GM23338 (cell line): ENCODE results near the gene MYO1G. TPM values are rescaled to one million over a fixed set of nuclear protein-coding genes. Genes with fewer than 3 reads are reported as not detected.

Source experiments
- ATAC-seq: fragments of 200-7000 bp; cut with Tn5 transposase; 3 replicates; pipeline ENCODE4 v1.9.1; 2020
- DNase-seq: peaks from one replicate; pipeline ENCODE4 v3.0.0-alpha.2; 2015; ENCODE audit warnings: low spot score
- H2AFZ ChIP-seq: fragments of 200-600 bp; sonication (generic); 2 replicates; pipeline ENCODE4 v1.8.0; 2016; ENCODE audit warnings: antibody characterized with exemption, mild to moderate bottlenecking, moderate library complexity
- H3F3A ChIP-seq: fragments of 200-600 bp; sonication (generic); replicated peaks from 2 replicates; pipeline ENCODE4 v1.8.0; 2017; ENCODE audit warnings: antibody characterized with exemption, mixed run types, low read depth
- H3K27ac ChIP-seq: fragments of 200-600 bp; sonication (generic); 2 replicates; pipeline ENCODE4 v1.6.1; 2016; ENCODE audit warnings: low read depth
- H3K27me3 ChIP-seq: fragments of 200-600 bp; sonication (generic); 2 replicates; pipeline ENCODE4 v1.8.0; 2016; ENCODE audit warnings: mild to moderate bottlenecking, mixed run types, moderate library complexity; ENCODE audit not compliant: insufficient read depth
- H3K36me3 ChIP-seq: fragments of 200-600 bp; sonication (generic); 2 replicates; pipeline ENCODE4 v1.8.0; 2016; ENCODE audit warnings: mild to moderate bottlenecking; ENCODE audit not compliant: insufficient read depth
- H3K4me1 ChIP-seq: fragments of 200-600 bp; sonication (generic); 2 replicates; pipeline ENCODE4 v1.8.0; 2016; ENCODE audit warnings: mild to moderate bottlenecking, moderate library complexity; ENCODE audit not compliant: insufficient read depth
- H3K4me2 ChIP-seq: fragments of 200-600 bp; sonication (generic); 2 replicates; pipeline ENCODE4 v1.7.1; 2017; ENCODE audit warnings: mixed run types
- H3K4me3 ChIP-seq: fragments of 200-600 bp; sonication (generic); 2 replicates; pipeline ENCODE4 v1.6.1; 2016; ENCODE audit warnings: mixed run types
- H3K79me2 ChIP-seq: fragments of 200-600 bp; sonication (generic); replicated peaks from 2 replicates; pipeline ENCODE4 v1.8.0; 2017; ENCODE audit warnings: mild to moderate bottlenecking; ENCODE audit not compliant: insufficient read depth
- H3K9me2 ChIP-seq: fragments of 200-600 bp; sonication (generic); 2 replicates; pipeline ENCODE4 v1.8.0; 2017; ENCODE audit not compliant: insufficient read depth
- H4K20me1 ChIP-seq: fragments of 200-600 bp; sonication (generic); replicated peaks from 2 replicates; pipeline ENCODE4 v1.8.0; 2017; ENCODE audit warnings: mild to moderate bottlenecking; ENCODE audit not compliant: insufficient read depth
- H3K27ac Mint-ChIP-seq: 2 replicates; pipeline ENCODE4 v1.8.0; 2020; ENCODE audit warnings: inconsistent platforms, mild to moderate bottlenecking, moderate library complexity, mixed read lengths
- H3K27me3 Mint-ChIP-seq: 3 replicates; pipeline ENCODE4 v1.8.0; 2022; ENCODE audit warnings: low read depth, mild to moderate bottlenecking, moderate library complexity, mixed read lengths, inconsistent platforms; ENCODE audit not compliant: insufficient read depth, poor library complexity
- H3K36me3 Mint-ChIP-seq: 3 replicates; pipeline ENCODE4 v1.8.0; 2021; ENCODE audit warnings: low read depth, mild to moderate bottlenecking, inconsistent platforms, moderate library complexity, mixed read lengths
- H3K4me1 Mint-ChIP-seq: 3 replicates; pipeline ENCODE4 v1.8.0; 2020; ENCODE audit warnings: mild to moderate bottlenecking, inconsistent platforms, mixed read lengths
- H3K4me3 Mint-ChIP-seq: 3 replicates; pipeline ENCODE4 v1.8.0; 2021; ENCODE audit warnings: moderate library complexity, mild to moderate bottlenecking, inconsistent platforms, mixed read lengths
- H3K9me3 Mint-ChIP-seq: 3 replicates; pipeline ENCODE4 v1.8.0; 2020; ENCODE audit warnings: moderate library complexity, mild to moderate bottlenecking, inconsistent platforms, mixed read lengths
- CREB1 ChIP-seq: fragments of 250-450 bp; sonication (Bioruptor Pico); IDR thresholded peaks from 2 replicates; pipeline ENCODE4 v1.5.0; 2020; ENCODE audit warnings: low read depth, mild to moderate bottlenecking, moderate library complexity
- ETS1 ChIP-seq: IDR thresholded peaks from 2 replicates; pipeline ENCODE4 v1.6.1; 2016; ENCODE audit warnings: antibody characterized with exemption
- EZH2 ChIP-seq: fragments of 200-600 bp; sonication (generic); IDR thresholded peaks from one replicate; pipeline ENCODE4 v1.8.0; 2017; ENCODE audit warnings: antibody characterized with exemption, mild to moderate bottlenecking, low read depth; ENCODE audit not compliant: unreplicated experiment
- EZH2phosphoT487 ChIP-seq: fragments of 200-600 bp; sonication (generic); IDR thresholded peaks from one replicate; pipeline ENCODE4 v1.8.1; 2018; ENCODE audit warnings: antibody characterized with exemption; ENCODE audit not compliant: unreplicated experiment
- NANOG ChIP-seq: IDR thresholded peaks from 2 replicates; pipeline ENCODE4 v1.6.1; 2016; ENCODE audit warnings: antibody characterized with exemption, borderline replicate concordance
- POLR2AphosphoS5 ChIP-seq: IDR thresholded peaks from 2 replicates; pipeline ENCODE4 v1.6.1; 2016; ENCODE audit warnings: antibody characterized with exemption, low read depth
- REST ChIP-seq: IDR thresholded peaks from one replicate; pipeline ENCODE4 v1.6.1; 2018; ENCODE audit warnings: antibody characterized with exemption; ENCODE audit not compliant: unreplicated experiment
- ZNF114 ChIP-seq: fragments of 250-450 bp; sonication (Bioruptor Pico); IDR thresholded peaks from 2 replicates; pipeline ENCODE4 v1.5.0; 2020; ENCODE audit warnings: mild to moderate bottlenecking, moderate library complexity
- ZNF331 ChIP-seq: fragments of 250-450 bp; sonication (Bioruptor Pico); IDR thresholded peaks from 2 replicates; pipeline ENCODE4 v1.5.0; 2020; ENCODE audit warnings: low read depth, mild to moderate bottlenecking, moderate library complexity
- polyA plus RNA-seq: library from polyadenylated mRNA; unstranded; fragments of >200 nt; fragmentation: Nextera tagmentation; extraction: Ambion mirVana; gene quantifications from 2 replicates; pipeline ENCODE4 v1.2.1, GENCODE V29; 2016
- total RNA-seq: library from RNA; depleted of rRNA; stranded (reverse); fragments of >200 nt; shearing (Covaris generic); gene quantifications from 2 replicates; pipeline ENCODE4 v1.2.3, GENCODE V29; 2014

The MYO1G gene
- total and polyA plus RNA-seq, 2 experiments from 2014 or later: 0.10 to 0.11 TPM

- H3K4me3 Mint-ChIP-seq: peak overlapping the region; percentile 100
- Histone ChIP-seq H3K4me2 (peak overlapping the region; percentile 99), H4K20me1 (peaks cover 21% of the 10 kb centered on the region), H3K36me3 (peaks cover 34% of the 10 kb centered on the region), H3K27ac (0 out of 2 replicates have a peak overlapping the region, but pooled peaks have one; percentile 95), H3K4me3 (peak overlapping the region; percentile 98; the same call in 1 of the 2 replicates), H3K79me2 (peaks cover 25% of the 10 kb centered on the region), H3K27me3 (no peaks in the 10 kb centered on the region), H3K9me2 (no peaks in the 10 kb centered on the region), H3F3A (peaks cover 39% of the 10 kb centered on the region), H2AFZ (no peak overlapping the region), H3K4me1 (peaks cover 14% of the 10 kb centered on the region)
- no peaks in the 10 kb centered on the region for H3K9me3 Mint-ChIP-seq
- peaks cover 45% of the 10 kb centered on the region for H3K36me3 Mint-ChIP-seq
- peaks cover 33% of the 10 kb centered on the region for H3K4me1 Mint-ChIP-seq
- TF ChIP-seq EZH2phosphoT487 (no peak), REST (no peak), CREB1 (CRISPR knock-in tag) (no peak), ZNF331 (no peak), NANOG (no peak)
- ATAC-seq: no peak
- H3K27ac Mint-ChIP-seq: peak overlapping the region; percentile 100
- DNase-seq: no peak
- peaks cover 18% of the 10 kb centered on the region for H3K27me3 Mint-ChIP-seq
Measured at GRCh38 chr7:44987457-44987856, 8.6 kb upstream of the MYO1G start.

- Histone ChIP-seq H3F3A (peaks cover 49% of the 10 kb centered on the region), H3K79me2 (peaks cover 25% of the 10 kb centered on the region), H3K4me3 (peak overlapping the region; percentile 98), H2AFZ (peak overlapping the region; percentile 61; the same call in 1 of the 2 replicates), H3K36me3 (peaks cover 36% of the 10 kb centered on the region), H3K27me3 (no peaks in the 10 kb centered on the region), H3K27ac (peak overlapping the region; percentile 95), H3K4me2 (peak overlapping the region; percentile 99), H3K4me1 (peaks cover 14% of the 10 kb centered on the region), H3K9me2 (no peaks in the 10 kb centered on the region), H4K20me1 (peaks cover 21% of the 10 kb centered on the region)
- peaks cover 30% of the 10 kb centered on the region for H3K4me1 Mint-ChIP-seq
- DNase-seq (peak; percentile 97), ATAC-seq (peak; percentile 92)
- peaks cover 25% of the 10 kb centered on the region for H3K27me3 Mint-ChIP-seq
- H3K36me3 Mint-ChIP-seq: peaks cover 49% of the 10 kb centered on the region
- peak overlapping the region; percentile 100 for H3K4me3 Mint-ChIP-seq
- peak overlapping the region; percentile 100 for H3K27ac Mint-ChIP-seq
- H3K9me3 Mint-ChIP-seq: no peaks in the 10 kb centered on the region
- TF ChIP-seq REST: peak; percentile 45
- TF ChIP-seq ZNF114 (CRISPR knock-in tag): no peak
- peak; percentile 55; the same call in 1 of the 2 replicates for TF ChIP-seq ETS1
- TF ChIP-seq ZNF331: no peak
- TF ChIP-seq CREB1 (CRISPR knock-in tag): peak; percentile 99
- TF ChIP-seq POLR2AphosphoS5: peak; percentile 100
- no peak for TF ChIP-seq EZH2
Measured at GRCh38 chr7:44986218-44987053, 7.6 kb upstream of the MYO1G start.
